ENCODE results near the gene CEP72.

Gene CEP72

DNA sequence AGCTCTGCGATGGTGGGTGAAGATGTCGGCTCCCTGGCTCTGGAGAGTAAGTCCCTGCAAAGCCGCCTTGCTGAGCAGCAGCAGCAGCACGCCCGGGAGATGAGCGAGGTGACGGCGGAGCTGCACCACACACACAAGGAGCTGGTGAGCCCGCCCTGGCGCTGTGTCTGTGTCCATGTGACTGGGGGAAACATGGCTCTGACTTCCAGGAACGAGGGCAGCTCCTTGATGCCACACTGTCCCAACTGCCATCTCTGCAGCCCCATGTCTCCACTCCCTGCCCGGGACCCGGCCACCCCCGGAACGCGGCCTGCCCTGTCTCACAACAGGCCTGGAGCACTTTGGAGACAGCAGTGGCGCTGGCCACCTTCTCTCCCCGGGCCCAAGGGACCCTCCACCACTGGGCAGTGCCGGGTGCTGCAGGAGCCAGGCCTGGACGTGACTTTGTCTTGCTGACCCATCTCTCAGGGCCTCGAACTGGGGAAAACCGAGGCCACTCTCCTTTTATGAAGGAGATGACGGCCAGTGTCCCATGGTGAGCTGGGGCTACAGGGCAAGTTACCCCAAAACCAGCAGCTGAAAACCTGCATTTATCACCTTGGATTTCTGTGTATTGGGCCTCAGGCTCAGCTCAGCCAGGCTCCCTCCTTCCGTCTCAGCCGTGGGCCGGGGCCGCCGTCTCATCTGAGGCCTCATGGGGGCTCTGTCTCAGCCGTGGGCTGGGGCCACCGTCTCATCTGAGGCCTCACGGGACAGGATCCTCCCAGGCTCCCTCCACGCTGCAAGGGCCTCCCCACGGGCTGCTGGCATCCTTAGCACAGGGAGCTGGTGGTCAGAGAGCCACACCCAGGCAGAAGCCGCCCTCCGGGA is 28.6 kb downstream of the CEP72 start:
- TF ChIP-seq GATA3 (IDR thresholded peaks at IDR 0.05; ENCODE audit: low read depth, low read length) (no peak), GATA2 (IDR thresholded peaks at IDR 0.05; ENCODE audit: low read depth, low read length) (no peak)

DNA sequence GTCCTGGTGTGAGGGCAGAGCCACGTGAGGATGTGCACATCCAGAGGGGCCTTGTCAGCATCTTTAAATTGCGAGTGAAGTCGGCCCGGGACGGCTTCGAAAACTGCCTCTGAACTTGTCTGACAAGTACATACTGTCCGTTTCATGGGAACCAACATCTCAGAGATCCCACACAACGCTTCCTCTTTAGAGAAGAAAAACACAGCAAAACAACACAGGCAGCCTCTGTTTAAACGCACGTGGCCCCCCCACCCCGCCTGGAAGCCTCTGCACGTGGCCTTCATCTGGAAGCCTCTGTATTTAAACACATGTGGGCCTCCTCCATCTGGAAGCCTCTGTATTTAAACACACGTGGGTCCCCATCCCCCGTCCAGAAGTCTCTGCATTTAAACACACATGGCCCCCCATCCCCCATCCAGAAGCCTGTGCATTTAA is 29.2 kb downstream of the CEP72 start:
- TF ChIP-seq GATA2 (IDR thresholded peaks at IDR 0.05; ENCODE audit: low read depth, low read length) = no peak
- TF ChIP-seq GATA3 (IDR thresholded peaks at IDR 0.05; ENCODE audit: low read depth, low read length) = no peak

DNA sequence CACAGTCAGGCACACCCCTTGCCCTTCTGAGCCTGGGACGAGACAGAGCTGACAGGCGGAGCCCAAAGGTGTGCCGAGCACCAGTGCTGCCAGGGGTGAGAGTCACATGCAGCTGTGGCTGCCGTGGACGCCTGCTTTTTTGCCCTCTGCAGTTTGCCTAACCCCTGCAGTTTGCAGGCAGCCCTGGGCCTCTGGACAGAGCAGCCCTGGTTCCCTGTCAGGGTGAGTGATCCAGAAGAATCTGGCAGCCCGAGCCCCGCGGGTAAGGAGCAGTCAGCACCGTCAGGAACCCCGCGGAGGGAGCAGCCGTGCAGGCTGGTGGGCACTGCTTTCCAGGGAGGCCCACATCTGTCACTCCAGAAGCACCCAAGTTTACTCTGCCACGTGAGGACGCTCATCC is 30.3 kb downstream of the CEP72 start:
- TF ChIP-seq GATA2 (IDR thresholded peaks at IDR 0.05; ENCODE audit: low read depth, low read length) (no peak), GATA3 (IDR thresholded peaks at IDR 0.05; ENCODE audit: low read depth, low read length) (no peak)

DNA sequence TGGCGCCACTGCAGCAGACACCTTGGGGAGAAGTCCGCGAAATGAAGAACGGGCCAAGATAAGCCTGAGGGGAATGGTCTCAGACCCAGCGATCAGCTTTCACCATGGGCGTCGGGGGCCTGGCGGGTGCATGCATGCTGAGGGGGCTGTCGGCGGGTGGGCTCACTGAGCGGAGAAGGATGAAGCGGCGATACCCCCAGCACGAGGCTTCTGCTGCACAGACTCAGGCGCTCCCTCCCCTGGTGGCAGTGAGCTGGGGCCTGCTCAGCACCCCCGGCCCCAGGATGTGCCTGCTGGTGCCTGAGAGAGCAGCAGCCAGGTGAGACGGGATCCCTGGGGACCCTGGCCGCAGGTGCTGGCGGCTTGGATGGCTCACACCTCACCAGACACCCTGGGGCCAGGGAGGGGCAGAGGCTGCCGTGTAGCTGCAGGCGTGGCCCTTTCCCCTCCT is 31.2 kb downstream of the CEP72 start:
- TF ChIP-seq GATA2 (IDR thresholded peaks at IDR 0.05; ENCODE audit: low read depth, low read length) = no peak
- no peak for TF ChIP-seq GATA3 (IDR thresholded peaks at IDR 0.05; ENCODE audit: low read depth, low read length)

DNA sequence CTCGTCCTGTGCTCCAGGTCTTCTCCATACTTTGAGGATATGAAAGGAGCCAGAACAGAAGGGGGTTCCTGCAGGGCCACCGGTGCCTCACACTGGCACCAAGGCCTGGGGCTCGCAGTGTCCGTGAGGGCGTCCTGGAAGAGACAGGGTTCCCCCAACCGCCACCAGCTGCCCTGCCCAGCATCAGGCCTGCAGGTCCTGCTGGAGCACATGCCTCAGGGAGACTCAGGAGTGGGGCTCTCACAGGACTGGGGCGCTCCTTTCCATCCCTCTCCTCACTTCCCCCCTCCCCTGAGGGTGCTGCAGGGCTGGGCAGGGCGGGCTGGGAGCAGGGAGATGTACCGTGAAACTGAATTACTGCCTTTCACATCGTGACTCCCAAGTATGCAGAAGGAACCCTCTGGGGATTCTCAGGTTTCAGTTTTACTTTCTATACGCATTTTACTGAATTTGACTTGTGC is 31.7 kb downstream of the CEP72 start:
- no peak for TF ChIP-seq GATA2 (IDR thresholded peaks at IDR 0.05; ENCODE audit: low read depth, low read length)
- TF ChIP-seq GATA3 (IDR thresholded peaks at IDR 0.05; ENCODE audit: low read depth, low read length) = no peak

DNA sequence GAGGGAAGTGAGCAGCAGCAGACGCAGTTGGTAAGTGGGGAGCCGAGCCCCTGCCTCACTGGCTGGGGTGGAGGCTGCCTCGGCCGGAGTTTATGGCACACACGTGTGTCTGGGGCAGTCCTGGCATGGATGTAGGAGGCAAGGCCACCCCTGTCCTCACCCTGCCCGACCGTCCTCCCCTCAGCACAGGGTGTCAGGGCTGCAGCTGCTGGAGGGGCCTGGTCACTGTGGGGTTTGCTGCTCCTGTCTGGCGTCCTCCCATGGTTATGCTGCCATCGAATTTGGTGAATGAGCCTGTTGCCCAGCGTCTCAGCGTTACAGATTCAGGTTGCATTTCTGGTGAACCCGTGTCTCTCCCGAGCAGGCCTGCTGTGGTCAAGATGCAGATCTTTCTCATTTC is 32.4 kb downstream of the CEP72 start:
- TF ChIP-seq GATA2 (IDR thresholded peaks at IDR 0.05; ENCODE audit: low read depth, low read length) = no peak

DNA sequence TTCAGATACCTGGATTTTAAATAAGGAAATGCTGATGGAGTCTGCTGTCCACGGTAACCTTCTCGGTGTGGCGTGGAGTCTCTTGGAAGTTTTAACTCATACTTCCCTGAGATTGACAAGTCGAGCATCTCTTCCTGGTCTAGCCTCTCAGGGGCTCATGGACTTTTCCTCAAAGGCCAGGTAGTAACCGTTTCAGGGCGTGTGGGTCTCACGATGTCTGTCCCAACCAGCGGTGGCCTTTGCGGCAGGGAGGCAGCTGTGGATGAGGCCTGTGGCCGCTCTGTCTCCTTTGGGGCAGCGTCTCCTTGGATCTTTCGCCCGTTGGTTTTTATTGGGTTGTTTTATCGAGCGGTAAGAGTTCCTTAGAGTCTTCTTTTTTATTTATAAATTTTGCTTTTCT is 32.8 kb downstream of the CEP72 start:
- TF ChIP-seq GATA2 (IDR thresholded peaks at IDR 0.05; ENCODE audit: low read depth, low read length) (no peak), GATA3 (IDR thresholded peaks at IDR 0.05; ENCODE audit: low read depth, low read length) (no peak)

DNA sequence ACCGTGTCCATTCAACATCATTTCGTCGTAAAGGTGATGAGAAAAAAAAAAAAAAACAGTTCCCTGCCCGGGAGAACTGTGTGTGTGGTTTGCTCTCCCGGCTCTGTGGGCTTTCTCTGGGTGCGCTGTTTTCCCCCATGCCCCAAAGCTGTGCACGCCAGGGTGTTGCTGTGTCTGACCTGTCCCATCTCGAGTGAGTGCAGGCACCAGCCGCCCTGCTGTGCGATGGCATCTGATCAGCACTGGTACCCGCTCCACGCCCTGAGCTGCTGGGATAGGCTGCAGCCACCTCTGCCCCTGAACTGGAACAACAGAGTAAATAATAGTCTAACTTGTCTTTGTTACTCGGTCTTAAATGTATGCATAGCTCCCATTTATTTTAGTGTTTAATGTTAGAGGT is 33.3 kb downstream of the CEP72 start:
- no peak for TF ChIP-seq GATA3 (IDR thresholded peaks at IDR 0.05; ENCODE audit: low read depth, low read length)
- no peak for TF ChIP-seq GATA2 (IDR thresholded peaks at IDR 0.05; ENCODE audit: low read depth, low read length)

DNA sequence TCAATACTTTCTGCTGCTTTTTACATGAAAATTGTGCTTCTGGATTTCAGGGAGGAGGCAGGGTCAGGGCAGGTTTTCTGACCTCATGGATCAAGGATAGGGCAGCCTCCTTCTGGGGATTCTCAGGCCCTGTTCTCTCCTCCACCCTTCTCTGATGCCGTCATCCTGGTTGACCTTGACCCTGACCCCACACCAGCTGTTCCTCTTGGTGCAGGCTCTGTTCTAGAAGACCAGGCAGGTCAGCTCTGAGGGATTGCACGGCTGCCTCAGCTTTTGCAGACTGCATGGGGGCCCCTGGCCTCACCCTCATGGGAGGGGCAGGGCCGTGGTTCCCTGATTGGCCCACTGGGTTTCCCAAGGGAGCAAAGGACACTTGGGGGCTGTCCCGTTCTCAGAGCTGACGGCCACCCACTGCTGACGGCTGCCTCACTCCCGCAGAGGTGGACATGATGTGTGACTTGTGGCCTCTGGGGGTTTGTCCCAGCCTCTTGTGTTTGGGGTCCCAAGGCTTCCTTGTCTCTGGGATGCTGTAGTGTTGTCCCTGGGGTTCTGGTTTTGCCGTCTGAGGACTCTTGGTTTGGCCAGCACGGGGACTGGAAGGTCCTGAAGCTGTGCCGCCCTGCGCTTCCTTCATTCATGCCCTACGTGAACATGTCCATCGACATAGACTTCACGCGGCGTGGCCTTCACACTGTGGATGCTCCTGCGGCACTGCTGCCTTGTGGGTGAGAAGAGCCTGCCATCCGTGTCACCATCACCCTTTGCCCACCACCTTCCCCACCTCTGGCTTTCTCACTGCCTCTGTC is 34.5 kb downstream of the CEP72 start:
- no peak for TF ChIP-seq GATA3 (IDR thresholded peaks at IDR 0.05; ENCODE audit: low read depth, low read length)
- TF ChIP-seq GATA2 (IDR thresholded peaks at IDR 0.05; ENCODE audit: low read depth, low read length) = no peak

DNA sequence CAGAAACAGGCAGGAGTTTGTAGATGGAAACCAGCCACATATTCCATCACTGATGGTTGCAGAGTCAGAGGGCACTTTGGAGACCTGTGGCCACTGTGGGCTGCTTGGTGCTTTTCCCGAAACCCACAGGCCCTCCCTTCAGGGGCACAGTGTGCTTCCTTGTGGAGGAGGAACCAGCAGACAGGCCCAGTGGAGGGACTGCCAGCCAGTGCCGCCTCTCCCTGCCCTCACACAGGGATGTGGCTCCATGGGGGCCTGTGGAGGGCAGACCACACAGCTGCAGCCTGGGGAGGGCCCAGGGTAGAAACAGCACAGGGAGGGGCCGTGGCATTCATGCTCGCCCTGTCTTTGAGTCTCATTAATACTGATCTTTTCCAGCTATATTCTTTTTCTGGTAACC is 35.2 kb downstream of the CEP72 start:
- TF ChIP-seq GATA3 (IDR thresholded peaks at IDR 0.05; ENCODE audit: low read depth, low read length) (no peak), GATA2 (IDR thresholded peaks at IDR 0.05; ENCODE audit: low read depth, low read length) (no peak)

DNA sequence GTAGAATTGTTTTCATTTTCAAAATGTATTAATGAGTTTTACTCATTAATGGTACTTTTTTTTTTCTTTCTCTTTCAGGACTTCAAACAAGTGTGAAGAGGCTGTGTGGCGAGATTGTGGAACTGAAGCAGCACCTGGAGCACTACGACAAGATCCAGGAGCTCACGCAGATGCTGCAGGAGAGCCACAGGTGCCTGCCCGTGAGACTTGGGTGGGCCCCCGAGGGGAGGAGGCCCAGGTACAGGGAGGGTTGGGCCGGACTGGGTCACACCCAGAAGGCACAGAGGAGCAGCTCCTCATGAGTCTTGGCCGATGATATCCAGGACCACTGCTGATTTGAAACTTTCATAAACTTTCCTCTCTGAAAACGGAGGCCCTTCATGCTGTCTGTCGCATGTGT is 35.6 kb downstream of the CEP72 start:
- TF ChIP-seq GATA3 (IDR thresholded peaks at IDR 0.05; ENCODE audit: low read depth, low read length) = no peak

DNA sequence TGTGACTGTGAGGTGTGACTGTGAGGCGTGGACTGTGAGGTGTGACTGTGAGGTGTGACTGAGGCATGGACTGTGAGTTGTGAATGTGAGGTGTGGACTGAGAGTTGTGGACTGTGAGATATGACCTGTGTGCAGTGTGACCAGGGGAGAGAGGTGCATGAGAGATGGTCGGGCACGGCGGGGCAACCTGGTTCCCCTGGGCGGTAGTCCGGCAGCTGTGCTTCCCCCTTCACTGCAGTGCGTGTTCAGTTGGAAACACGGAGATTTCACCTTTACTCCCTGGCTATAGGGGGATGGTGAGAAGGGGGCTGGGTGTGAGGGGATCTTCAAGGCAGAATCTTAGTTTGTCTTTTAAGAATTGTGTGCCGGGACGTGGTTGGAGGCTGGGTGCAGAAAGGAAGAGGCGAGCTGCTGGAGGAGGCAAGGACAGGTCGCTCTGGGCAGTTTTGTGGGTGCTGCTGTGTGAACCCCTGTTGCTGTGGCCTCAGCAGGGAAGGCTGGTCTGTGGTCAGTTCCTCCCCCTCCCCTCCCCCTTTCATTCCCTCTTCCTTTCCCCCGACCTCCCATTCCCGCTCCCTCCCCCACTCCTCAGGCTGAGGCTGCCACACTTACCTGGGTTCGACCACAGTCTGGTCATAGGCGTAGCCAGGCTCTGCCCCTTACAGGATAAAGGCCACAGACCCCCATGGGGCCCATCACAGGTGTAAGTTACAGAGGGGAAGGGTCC is 39.3 kb downstream of the CEP72 start:
- no peak for TF ChIP-seq GATA2 (IDR thresholded peaks at IDR 0.05; ENCODE audit: low read depth, low read length)
- TF ChIP-seq GATA3 (IDR thresholded peaks at IDR 0.05; ENCODE audit: low read depth, low read length) = no peak

DNA sequence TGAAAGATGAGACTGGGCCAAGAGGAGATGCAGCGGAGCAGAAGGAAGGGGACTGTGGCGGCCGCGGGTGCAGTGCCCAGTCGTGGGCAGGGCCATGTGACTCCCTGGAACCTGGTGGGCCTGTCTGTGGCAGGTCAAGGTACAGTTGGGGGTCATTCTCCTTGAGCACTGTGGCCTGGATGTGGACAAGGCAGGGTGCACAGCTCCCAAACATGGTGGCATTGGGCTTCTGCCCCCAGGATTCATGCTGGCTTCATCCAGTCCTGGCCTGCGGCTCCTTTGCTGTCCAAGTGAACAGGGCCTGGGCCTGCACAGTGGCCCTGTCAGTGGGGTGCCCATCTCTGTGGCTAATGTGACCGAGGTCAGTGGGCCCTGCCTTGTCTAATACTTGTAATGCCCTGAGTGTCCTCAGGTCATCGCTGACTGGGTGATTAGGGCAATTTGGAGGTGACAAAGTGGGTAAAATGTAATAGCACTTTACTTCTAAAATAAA is 39.9 kb downstream of the CEP72 start:
- TF ChIP-seq GATA3 (IDR thresholded peaks at IDR 0.05; ENCODE audit: low read depth, low read length) (no peak), GATA2 (IDR thresholded peaks at IDR 0.05; ENCODE audit: low read depth, low read length) (no peak)

DNA sequence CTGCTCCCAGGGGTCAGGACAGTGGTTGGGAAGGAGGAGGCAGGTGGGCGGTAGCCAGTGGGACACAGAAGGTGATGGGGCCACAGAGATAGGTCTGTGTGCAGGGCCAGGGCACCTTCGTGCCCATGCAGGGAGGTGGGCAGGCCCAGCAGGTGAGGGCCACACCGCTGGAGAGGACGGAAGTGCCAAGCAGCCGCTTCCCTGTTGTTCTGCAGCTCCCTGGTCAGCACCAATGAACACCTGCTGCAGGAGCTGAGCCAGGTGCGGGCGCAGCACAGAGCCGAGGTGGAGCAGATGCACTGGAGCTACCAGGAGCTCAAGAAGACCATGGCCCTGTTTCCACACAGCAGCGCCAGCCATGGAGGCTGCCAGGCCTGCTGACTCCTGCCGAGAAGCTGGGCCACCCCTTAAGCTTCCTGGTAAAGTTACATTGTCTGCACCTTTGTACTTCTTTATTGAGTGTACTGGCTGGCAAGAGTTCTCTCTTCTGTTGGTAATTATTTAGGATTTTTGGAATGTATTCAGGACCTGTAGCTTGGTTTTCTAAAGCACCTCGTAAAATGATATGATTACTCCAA is 40.7 kb downstream of the CEP72 start:
- TF ChIP-seq GATA3 (IDR thresholded peaks at IDR 0.05; ENCODE audit: low read depth, low read length) (no peak), GATA2 (IDR thresholded peaks at IDR 0.05; ENCODE audit: low read depth, low read length) (no peak)

Data from SH-SY5Y (cell line).